ENCODE measurements around the gene VAMP3. TPM values are rescaled to one million over a fixed set of nuclear protein-coding genes. Genes with fewer than 3 reads are reported as not detected.

Gene VAMP3
- total and polyA plus RNA-seq, 9 of the 15 experiments (the other 6 are each of a cell fraction or from before 2014, with no cell fraction given): 27.1 to 71.3 (median 47.5) TPM

- TF ChIP-seq RAD21 (CRISPR knock-in tag; conservative IDR thresholded peaks at IDR 0.05 in 1 of 2, IDR thresholded peaks at IDR 0.05 in 1 of 2) (no peak), SAFB (IDR thresholded peaks at IDR 0.05; ENCODE audit: borderline replicate concordance, low read depth, low read length) (no peak), ZNF3 (CRISPR knock-in tag; IDR thresholded peaks at IDR 0.05) (no peak), HMBOX1 (IDR thresholded peaks at IDR 0.05) (no peak), HNRNPH1 (optimal IDR thresholded peaks at IDR 0.05; ENCODE audit: low read depth, low read length) (no peak), CHD1 (IDR thresholded peaks at IDR 0.05; ENCODE audit: low read length) (no peak), EP300 (IDR thresholded peaks at IDR 0.05; ENCODE audit: low read length) (no peak), IFI16 (CRISPR knock-in tag; IDR thresholded peaks at IDR 0.05) (no peak), TAL1 (IDR thresholded peaks at IDR 0.05) (no peak), ZNF586 (CRISPR knock-in tag; conservative IDR thresholded peaks at IDR 0.05) (no peak), ZNF707 (CRISPR knock-in tag; conservative IDR thresholded peaks at IDR 0.05) (peak; percentile 49; the same call in 1 of the 2 replicates), FOXK2 (conservative IDR thresholded peaks at IDR 0.05 in 1 of 2, IDR thresholded peaks at IDR 0.05 in 1 of 2; ENCODE audit: low read depth in 2 of 2) (peak; percentile 75 to 81), ARNT (IDR thresholded peaks at IDR 0.05) (0 out of 4 replicates have a peak, but pooled peaks of 1 of the 2 experiments have one; percentile 48), KLF16 (IDR thresholded peaks at IDR 0.05) (no peak), ZNF785 (CRISPR knock-in tag; IDR thresholded peaks at IDR 0.05) (no peak), ZNF766 (CRISPR knock-in tag; conservative IDR thresholded peaks at IDR 0.05) (peak; percentile 73; the same call in 1 of the 2 replicates), ZNF444 (CRISPR knock-in tag; IDR thresholded peaks at IDR 0.05) (no peak)
- TF ChIP-seq, protein P1, sequence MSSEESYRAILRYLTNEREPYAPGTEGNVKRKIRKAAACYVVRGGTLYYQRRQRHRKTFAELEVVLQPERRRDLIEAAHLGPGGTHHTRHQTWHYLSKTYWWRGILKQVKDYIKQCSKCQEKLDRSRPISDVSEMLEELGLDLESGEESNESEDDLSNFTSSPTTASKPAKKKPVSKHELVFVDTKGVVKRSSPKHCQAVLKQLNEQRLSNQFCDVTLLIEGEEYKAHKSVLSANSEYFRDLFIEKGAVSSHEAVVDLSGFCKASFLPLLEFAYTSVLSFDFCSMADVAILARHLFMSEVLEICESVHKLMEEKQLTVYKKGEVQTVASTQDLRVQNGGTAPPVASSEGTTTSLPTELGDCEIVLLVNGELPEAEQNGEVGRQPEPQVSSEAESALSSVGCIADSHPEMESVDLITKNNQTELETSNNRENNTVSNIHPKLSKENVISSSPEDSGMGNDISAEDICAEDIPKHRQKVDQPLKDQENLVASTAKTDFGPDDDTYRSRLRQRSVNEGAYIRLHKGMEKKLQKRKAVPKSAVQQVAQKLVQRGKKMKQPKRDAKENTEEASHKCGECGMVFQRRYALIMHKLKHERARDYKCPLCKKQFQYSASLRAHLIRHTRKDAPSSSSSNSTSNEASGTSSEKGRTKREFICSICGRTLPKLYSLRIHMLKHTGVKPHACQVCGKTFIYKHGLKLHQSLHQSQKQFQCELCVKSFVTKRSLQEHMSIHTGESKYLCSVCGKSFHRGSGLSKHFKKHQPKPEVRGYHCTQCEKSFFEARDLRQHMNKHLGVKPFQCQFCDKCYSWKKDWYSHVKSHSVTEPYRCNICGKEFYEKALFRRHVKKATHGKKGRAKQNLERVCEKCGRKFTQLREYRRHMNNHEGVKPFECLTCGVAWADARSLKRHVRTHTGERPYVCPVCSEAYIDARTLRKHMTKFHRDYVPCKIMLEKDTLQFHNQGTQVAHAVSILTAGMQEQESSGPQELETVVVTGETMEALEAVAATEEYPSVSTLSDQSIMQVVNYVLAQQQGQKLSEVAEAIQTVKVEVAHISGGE (CRISPR knock-in tag; IDR thresholded peaks at IDR 0.05): peak in 2 of 3 experiments; percentile 65 to 88; a peak in 4 of 6 replicates
- TF ChIP-seq, protein P2, sequence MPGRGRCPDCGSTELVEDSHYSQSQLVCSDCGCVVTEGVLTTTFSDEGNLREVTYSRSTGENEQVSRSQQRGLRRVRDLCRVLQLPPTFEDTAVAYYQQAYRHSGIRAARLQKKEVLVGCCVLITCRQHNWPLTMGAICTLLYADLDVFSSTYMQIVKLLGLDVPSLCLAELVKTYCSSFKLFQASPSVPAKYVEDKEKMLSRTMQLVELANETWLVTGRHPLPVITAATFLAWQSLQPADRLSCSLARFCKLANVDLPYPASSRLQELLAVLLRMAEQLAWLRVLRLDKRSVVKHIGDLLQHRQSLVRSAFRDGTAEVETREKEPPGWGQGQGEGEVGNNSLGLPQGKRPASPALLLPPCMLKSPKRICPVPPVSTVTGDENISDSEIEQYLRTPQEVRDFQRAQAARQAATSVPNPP (IDR thresholded peaks at IDR 0.05; ENCODE audit: borderline replicate concordance, insufficient read depth, insufficient read length): no peak
- TF ChIP-seq, protein P3, sequence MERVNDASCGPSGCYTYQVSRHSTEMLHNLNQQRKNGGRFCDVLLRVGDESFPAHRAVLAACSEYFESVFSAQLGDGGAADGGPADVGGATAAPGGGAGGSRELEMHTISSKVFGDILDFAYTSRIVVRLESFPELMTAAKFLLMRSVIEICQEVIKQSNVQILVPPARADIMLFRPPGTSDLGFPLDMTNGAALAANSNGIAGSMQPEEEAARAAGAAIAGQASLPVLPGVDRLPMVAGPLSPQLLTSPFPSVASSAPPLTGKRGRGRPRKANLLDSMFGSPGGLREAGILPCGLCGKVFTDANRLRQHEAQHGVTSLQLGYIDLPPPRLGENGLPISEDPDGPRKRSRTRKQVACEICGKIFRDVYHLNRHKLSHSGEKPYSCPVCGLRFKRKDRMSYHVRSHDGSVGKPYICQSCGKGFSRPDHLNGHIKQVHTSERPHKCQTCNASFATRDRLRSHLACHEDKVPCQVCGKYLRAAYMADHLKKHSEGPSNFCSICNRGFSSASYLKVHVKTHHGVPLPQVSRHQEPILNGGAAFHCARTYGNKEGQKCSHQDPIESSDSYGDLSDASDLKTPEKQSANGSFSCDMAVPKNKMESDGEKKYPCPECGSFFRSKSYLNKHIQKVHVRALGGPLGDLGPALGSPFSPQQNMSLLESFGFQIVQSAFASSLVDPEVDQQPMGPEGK (CRISPR knock-in tag; IDR thresholded peaks at IDR 0.05; ENCODE audit: borderline replicate concordance): no peak
Observed at GRCh38 chr1:7827126-7827955, 56.2 kb downstream of the VAMP3 start (continued).
